Measurements from ENCODE around the gene NCMAP. TPM values are rescaled to one million over a fixed set of nuclear protein-coding genes. Genes with fewer than 3 reads are reported as not detected.

Gene NCMAP
- total and polyA plus RNA-seq, 2 of the 4 experiments (the other 2 are of a cell fraction) = not detected

DNA sequence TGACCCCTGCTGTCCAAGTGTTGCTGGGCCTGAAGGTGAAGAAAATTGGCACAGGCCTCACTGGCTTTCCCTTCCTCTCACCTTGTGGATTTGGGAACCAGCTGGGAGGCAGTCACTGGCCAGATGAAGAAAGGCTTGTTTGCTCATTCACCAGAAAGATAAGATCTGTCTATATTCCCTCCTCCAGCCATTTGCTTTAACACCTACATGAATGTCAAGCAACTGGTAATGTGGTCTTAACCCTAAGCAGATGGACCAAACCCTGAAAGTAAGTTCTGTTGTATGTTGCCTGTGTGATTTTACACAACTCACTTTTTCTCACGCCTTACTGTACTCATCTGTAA is 76.9 kb downstream of the NCMAP start:
- no peak overlapping the region for H3K9ac ChIP-seq (ENCODE audit: low read depth, low read length)
- no peak overlapping the region for H3K18ac ChIP-seq (ENCODE audit: low read depth, low read length)
- no peak overlapping the region for H3K56ac ChIP-seq (ENCODE audit: extremely low read depth, insufficient read depth, low read length)
- H3K27ac ChIP-seq (ENCODE audit: insufficient read depth, low read length) = no peak overlapping the region
- H2AFZ ChIP-seq (replicated peaks; ENCODE audit: low read length, poor library complexity) = no peak overlapping the region
- H3K4me2 ChIP-seq (ENCODE audit: low read depth, low read length) = no peak overlapping the region
- intact Hi-C loops (cut with micrococcal nuclease) = no loop called here
- H3K9me3 ChIP-seq (ENCODE audit: control insufficient read depth, insufficient read depth, low read length) = no peaks in the 10 kb centered on the region
- no peak overlapping the region for H4K8ac ChIP-seq (ENCODE audit: low read depth in 2 of 2, low read length in 2 of 2)
- H3K27me3 ChIP-seq (ENCODE audit: control insufficient read depth, insufficient read depth, low read length) = peaks cover 18% of the 10 kb centered on the region
- no peak overlapping the region for H2BK5ac ChIP-seq (ENCODE audit: low read depth, low read length, poor library complexity, severe bottlenecking)
- H3K4ac ChIP-seq (ENCODE audit: low read depth, low read length) = no peak overlapping the region
- ATAC-seq (ENCODE audit: low read depth) (no peak), DNase-seq (no peak)
- no peak overlapping the region for H3K14ac ChIP-seq (replicated peaks; ENCODE audit: low read depth, low read length)
- H3K4me1 ChIP-seq (ENCODE audit: control insufficient read depth, insufficient read depth, low read length) = no peaks in the 10 kb centered on the region
- no peak overlapping the region for H2AK9ac ChIP-seq (replicated peaks; ENCODE audit: low read depth, low read length, poor library complexity)
- TF ChIP-seq FOS (IDR thresholded peaks at IDR 0.05; ENCODE audit: low read depth, low read length) (no peak), MAZ (IDR thresholded peaks at IDR 0.05; ENCODE audit: borderline replicate concordance, low read depth, low read length) (no peak), POLR2A (IDR thresholded peaks at IDR 0.05; ENCODE audit: low read depth, low read length) (no peak), SMC3 (IDR thresholded peaks at IDR 0.05; ENCODE audit: low read depth, low read length) (no peak), RFX5 (IDR thresholded peaks at IDR 0.05; ENCODE audit: low read depth, low read length) (no peak), CTCF (conservative IDR thresholded peaks at IDR 0.05; ENCODE audit: low read depth, low read length) (no peak), NFE2L2 (IDR thresholded peaks at IDR 0.05; ENCODE audit: low read depth, low read length) (no peak)
- TF ChIP-seq, protein P1, sequence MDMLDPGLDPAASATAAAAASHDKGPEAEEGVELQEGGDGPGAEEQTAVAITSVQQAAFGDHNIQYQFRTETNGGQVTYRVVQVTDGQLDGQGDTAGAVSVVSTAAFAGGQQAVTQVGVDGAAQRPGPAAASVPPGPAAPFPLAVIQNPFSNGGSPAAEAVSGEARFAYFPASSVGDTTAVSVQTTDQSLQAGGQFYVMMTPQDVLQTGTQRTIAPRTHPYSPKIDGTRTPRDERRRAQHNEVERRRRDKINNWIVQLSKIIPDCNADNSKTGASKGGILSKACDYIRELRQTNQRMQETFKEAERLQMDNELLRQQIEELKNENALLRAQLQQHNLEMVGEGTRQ (IDR thresholded peaks at IDR 0.05; ENCODE audit: low read depth, low read length) = no peak
- TF ChIP-seq, protein P2, sequence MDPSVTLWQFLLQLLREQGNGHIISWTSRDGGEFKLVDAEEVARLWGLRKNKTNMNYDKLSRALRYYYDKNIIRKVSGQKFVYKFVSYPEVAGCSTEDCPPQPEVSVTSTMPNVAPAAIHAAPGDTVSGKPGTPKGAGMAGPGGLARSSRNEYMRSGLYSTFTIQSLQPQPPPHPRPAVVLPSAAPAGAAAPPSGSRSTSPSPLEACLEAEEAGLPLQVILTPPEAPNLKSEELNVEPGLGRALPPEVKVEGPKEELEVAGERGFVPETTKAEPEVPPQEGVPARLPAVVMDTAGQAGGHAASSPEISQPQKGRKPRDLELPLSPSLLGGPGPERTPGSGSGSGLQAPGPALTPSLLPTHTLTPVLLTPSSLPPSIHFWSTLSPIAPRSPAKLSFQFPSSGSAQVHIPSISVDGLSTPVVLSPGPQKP (IDR thresholded peaks at IDR 0.05; ENCODE audit: borderline replicate concordance, low read depth, low read length) = no peak
- H4K5ac ChIP-seq (ENCODE audit: low read depth, low read length) = no peak overlapping the region
- H3K79me1 ChIP-seq (ENCODE audit: low read depth in 1 of 2, low read length in 2 of 2) = no peaks in the 10 kb centered on the region
- ChIA-PET CTCF (interaction anchor here (0.6 kb wide), 1 partner anchor 40 kb away, joined by 3 read pairs; no protein-coding TSS in a partner anchor), POLR2A (ENCODE audit: unreplicated experiment) (no interaction called here)
- H3K23ac ChIP-seq (ENCODE audit: low read depth, low read length) = no peak overlapping the region
- no peak overlapping the region for H2BK20ac ChIP-seq (ENCODE audit: low read depth, low read length)
- H2AK5ac ChIP-seq (ENCODE audit: low read depth, low read length) = no peak overlapping the region
- no peak overlapping the region for H2BK120ac ChIP-seq (ENCODE audit: low read depth, low read length)
- dilution Hi-C loops (cut with HindIII; ENCODE audit: low sequenced_read_pairs, unreplicated experiment) = no loop called here
- no peaks in the 10 kb centered on the region for H3K9me1 ChIP-seq (ENCODE audit: insufficient read depth, low read length)
- in situ Hi-C loops (cut with MboI; ENCODE audit: low sequenced_read_pairs) = loop anchor here (5.0 to 10.0 kb wide), 2 partner anchors 238 to 441 kb away; no protein-coding TSS in a partner anchor
- no CpG with 5 or more reads among the region's 1 CpG for WGBS, 2 experiments (ENCODE audit: extremely low coverage in 2 of 2, insufficient read length in 1 of 2)
- H3K36me3 ChIP-seq (ENCODE audit: control insufficient read depth, insufficient read depth, low read length) = no peaks in the 10 kb centered on the region
- no peak overlapping the region for H2BK15ac ChIP-seq (ENCODE audit: low read depth, low read length)
- no peaks in the 10 kb centered on the region for H4K20me1 ChIP-seq (ENCODE audit: insufficient read depth, low read length)
- H4K91ac ChIP-seq (ENCODE audit: insufficient read depth, low read depth, low read length) = no peak overlapping the region
- BruUV-seq (replicated peaks) = no TSS peak
- no peak overlapping the region for H3K4me3 ChIP-seq (ENCODE audit: insufficient read depth, low read depth, low read length)
